GM12865 (cell line): ENCODE measurements around the gene AP4M1.
A peak's percentile ranks its signal among the peaks of the same experiment; 100 is the strongest.
"Not testable (repeated sequence)": the region's sequence is repeated elsewhere in the genome, so short reads cannot be mapped to it uniquely, and the experiment has no call there.

Experiments
- DNase-seq: peaks from one replicate; pipeline ENCODE4 v3.0.0; 2010; ENCODE audit warnings: low read depth
- H3K4me3 ChIP-seq: 2 replicates; pipeline ENCODE4 v1.5.1; 2011; ENCODE audit warnings: mild to moderate bottlenecking, low read depth, low read length, control low read depth
- CTCF ChIP-seq: IDR thresholded peaks from 2 replicates; pipeline ENCODE4 v1.5.1; 2011; ENCODE audit warnings: low read length, control low read depth, low read depth, inconsistent platforms; ENCODE audit not compliant: insufficient read depth; ENCODE audit errors: missing control alignments

The AP4M1 gene

GRCh38 chr7:100132126-100132525 lies 30.7 kb downstream of the AP4M1 start:
- no peak overlapping the region for H3K4me3 ChIP-seq
- DNase-seq = no peak
- TF ChIP-seq CTCF = no peak

- peak; percentile 98 for TF ChIP-seq CTCF
- peak; percentile 80 for DNase-seq
- no peak overlapping the region for H3K4me3 ChIP-seq
These were observed 31.3 kb downstream of the AP4M1 start for GRCh38 chr7:100132697-100133151.

- DNase-seq = peak; percentile 52
- no peak overlapping the region for H3K4me3 ChIP-seq
- TF ChIP-seq CTCF = no peak
These were observed 36.7 kb downstream of the AP4M1 start for GRCh38 chr7:100137851-100138760.

- H3K4me3 ChIP-seq = no peak overlapping the region
- TF ChIP-seq CTCF = no peak
- no peak for DNase-seq
These were observed 40.1 kb downstream of the AP4M1 start for GRCh38 chr7:100141555-100141949.

- no peak for TF ChIP-seq CTCF
- DNase-seq = no peak
- H3K4me3 ChIP-seq = no peak overlapping the region
These were observed 41.0 kb downstream of the AP4M1 start for GRCh38 chr7:100142461-100142860.

- DNase-seq = not testable (repeated sequence)
These were observed 44.9 kb downstream of the AP4M1 start for GRCh38 chr7:100146350-100146749.

GRCh38 chr7:100147278-100147677 lies 45.8 kb downstream of the AP4M1 start:
- DNase-seq = no peak
- TF ChIP-seq CTCF = no peak
- no peak overlapping the region for H3K4me3 ChIP-seq

More at GRCh38 chr7:100146350-100146749, 44.9 kb downstream of the AP4M1 start:
- not testable (repeated sequence) for H3K4me3 ChIP-seq
